GM21619 (cell line): ENCODE data around the gene TNFRSF8.

Experiments
- ATAC-seq: cut with Tn5 transposase; IDR thresholded peaks from one replicate; pipeline ENCODE4 v1.9.1; 2021; ENCODE audit not compliant: unreplicated experiment

TNFRSF8 gene

DNA sequence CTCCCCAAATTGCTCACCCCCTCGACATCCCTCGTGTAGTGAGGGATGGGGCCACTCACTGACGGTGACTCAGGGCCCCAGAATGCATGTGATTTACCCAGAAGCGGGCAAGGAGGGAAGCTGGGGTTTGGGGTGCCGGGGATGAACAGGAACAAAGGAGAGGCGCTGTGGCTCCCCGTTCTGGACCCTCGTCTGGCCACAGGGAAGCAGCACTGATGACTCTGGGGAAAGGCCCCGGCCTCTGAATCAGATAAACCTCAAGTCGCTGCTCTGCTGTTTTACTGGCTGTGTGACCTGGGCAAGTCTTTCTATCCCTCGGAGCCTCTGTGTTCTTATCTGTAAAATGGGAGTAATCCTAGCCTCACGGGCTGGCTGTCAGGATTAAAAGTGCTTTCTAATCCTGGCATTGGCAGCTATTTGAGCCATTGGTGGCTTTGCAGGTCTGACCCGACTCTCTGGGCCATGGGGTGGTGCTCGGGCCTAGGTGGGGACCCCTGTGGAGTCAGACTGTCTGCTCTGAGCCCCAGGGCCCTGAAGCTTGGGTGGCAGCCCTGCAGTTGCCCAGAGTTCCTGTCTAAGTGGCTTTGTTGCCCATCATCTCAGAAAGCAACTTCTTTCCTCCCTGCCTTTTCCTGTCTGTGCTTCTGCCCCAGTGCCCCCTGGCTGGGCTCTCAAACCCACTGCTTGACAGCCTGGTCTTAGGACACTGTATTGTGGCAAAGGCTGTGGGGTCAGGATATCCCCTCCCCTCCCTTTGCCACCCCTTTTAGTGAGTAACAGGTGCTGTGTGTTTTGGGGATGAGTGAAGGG, 109.1 kb downstream of the TNFRSF8 start:
- ATAC-seq: no peak

DNA sequence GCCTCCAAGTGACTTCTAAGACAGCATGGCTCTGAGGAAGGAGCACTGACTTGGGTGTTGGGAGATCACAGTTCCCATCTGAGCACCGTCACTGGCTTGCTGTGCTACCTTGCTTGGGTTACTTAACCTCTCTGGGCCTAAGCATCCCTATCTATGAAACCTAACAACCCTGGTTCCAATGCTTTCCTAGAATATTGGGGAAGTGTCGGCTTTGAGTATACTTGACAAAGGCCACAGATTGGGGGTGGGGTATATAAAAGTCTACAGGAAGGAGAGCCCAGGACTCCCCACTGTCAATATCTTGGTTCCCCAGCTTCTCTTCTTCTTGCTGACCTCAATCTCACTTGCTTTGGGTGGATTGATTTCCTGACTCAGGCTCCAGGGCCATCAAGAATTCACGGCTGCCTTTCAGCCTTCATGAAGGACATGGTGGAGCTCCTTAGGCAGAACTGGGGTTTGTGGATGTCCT, 110.0 kb downstream of the TNFRSF8 start:
- no peak for ATAC-seq

- no peak for ATAC-seq
These were observed 110.6 kb downstream of the TNFRSF8 start for GRCh38 chr1:12173631-12174121.

DNA sequence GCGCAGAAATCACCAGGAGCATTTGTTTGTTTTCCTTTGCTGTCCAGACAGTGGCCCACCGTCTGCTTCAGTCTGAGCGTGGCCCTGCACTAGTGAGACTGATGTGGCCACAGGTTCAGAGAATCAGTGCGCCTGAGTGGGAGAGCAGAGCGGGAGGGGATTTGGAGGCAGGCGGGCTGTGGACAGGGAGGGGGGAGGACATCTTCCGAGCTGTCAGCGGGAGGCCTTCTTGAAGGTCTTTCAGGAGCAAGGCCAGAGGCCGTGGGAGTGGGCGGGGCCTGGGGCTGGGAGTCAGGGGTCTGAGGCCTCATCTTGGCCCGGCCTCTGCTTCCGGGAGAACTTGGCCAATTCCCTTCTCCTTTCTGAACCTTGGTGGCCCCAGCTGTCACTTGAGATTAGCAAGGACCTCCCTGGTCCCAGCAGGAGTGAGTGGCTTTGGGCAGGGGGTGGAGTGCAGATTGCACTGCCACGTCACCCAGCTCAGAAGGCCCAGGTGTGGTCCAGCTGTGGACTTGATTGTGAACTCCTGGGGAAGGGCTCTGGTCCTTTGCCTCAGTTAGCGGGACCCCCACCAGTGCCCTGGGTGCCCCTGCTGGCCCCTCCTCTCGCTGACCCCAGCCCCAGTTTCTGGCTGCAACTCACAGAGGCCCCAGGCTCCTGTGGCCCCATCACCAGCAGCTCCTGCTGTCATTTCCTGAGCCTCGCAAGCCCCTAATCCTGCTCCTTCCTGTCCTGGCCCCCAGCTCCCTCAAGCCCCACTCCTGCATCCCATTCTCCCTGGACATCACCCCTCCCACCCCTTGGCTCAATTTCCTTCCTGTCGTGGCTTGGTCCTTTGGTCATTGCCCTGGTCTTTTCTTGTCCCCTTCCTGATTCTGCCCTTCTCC, 112.1 kb downstream of the TNFRSF8 start:
- ATAC-seq: no peak

DNA sequence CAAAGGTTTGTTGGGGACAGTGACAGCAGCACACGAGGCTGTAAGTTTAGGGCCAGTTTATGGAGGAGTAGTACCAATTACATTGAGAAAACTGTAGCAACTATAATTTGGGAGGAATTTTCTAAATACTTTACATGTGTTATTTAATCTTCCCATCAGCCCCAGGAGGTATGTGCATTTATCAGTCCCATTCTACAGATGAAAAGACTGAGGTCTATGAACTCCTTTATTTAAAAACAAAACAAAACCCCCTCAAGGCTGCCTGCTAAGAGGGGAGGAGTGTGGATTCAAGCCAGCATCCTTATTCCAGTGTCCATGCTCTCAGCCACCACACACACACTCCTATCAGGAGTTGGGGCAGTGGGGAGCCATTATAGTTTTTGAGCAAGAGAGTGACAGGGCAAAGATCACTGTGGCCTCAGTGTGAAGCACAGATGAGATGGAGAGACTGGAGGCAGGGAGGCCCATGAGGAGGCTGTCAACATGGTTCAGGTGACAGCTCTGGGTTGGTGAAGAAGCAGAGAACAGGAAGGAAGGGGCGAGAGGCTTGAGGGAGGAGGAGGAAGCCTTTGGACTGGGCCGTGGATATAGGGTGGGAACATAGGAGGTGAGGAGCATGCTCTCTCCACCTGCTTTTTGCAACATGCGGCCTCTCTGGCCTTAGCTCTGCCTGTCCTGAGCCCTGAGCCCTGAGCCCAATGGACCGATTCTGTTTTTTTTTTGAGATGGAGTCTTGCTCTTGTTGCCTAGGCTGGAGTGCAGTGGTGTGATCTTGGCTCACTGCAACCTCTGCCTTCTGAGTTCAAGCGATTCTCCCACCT, 113.4 kb downstream of the TNFRSF8 start:
- ATAC-seq: no peak

DNA sequence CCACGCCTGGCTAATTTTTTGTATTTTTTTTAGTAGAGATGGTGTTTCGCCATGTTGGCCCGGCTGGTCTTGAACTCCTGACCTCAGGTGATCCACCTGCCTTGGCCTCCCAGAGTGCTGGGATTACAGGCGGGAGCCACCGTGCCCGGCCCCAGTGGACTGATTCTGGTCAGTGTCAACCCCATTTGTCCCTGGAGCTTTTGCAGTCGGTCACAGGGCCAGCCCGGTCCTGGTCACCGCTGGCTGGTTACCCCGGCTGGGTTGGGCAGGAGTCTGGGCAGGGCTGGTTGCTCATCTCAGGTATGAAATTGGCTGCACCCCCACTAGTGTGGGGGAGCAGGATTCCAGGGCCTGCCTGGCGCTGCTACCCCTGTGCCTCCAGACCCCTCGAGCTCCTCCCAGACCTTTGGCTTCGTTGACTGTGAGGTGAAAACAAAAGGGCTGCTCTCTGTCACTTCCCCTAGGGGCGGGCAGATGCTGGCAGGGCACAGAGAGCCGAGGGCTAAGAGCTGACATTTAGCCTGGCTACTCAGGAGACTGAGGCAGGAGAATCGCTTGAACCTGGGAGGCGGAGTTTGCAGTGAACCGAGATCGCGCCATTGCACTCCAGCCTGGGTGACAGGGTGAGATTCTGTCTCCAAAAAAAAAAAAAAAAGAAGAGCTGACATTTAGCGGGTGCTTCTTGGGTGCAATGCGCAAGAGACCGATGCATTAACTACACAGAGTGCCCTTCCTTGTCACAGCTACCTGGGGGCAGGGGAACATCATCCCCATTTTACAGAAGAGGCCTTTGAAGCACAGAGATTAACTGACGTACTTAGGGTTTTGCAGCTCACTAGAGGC, 114.3 kb downstream of the TNFRSF8 start:
- ATAC-seq: no peak

GRCh38 chr1:12177999-12178441, 114.9 kb downstream of the TNFRSF8 start:
- ATAC-seq: no peak

DNA sequence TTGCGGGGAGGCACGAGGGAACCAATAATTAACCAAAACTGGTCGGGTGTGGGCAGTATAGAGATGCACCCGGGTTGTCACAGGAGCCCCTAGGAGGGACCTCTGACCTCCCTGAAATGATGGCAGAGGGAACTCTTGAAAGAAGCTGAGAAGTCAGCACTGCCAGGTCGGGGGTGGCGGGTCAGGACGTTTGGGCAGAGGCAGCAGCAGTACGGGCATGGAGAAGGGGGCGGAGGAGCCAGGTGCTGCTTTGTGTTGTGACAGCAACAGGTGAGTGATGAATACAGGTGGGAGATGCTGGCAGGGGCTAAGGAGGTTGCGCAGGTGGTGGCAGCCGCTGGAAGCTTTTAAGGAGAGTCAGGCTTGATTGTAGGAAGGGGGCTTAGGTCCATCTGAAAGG, 115.4 kb downstream of the TNFRSF8 start:
- ATAC-seq: no peak

- no peak for ATAC-seq
These were observed 116.0 kb downstream of the TNFRSF8 start for GRCh38 chr1:12179111-12179519.

GRCh38 chr1:12179676-12180075, 116.6 kb downstream of the TNFRSF8 start:
- ATAC-seq: no peak

DNA sequence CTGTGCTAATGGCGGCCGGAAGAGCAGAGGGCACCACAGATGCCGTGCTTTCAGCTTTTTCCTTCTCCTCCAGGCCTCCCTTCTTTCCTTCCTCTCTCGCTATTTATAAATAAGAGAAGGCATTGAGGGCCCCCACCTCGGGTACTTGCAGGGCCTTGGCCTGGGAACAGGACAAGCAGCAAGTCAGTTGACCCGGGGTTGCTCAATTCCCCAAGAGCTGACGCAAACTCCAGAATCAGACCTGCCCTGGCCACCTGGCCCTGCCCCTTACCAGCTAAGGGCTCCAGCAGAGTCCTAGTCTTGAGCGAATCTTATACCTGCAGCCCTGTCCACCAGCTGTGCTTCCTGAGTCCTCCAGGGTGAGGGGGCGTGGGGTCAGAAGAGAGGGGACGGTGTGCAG, 117.2 kb downstream of the TNFRSF8 start:
- no peak for ATAC-seq

DNA sequence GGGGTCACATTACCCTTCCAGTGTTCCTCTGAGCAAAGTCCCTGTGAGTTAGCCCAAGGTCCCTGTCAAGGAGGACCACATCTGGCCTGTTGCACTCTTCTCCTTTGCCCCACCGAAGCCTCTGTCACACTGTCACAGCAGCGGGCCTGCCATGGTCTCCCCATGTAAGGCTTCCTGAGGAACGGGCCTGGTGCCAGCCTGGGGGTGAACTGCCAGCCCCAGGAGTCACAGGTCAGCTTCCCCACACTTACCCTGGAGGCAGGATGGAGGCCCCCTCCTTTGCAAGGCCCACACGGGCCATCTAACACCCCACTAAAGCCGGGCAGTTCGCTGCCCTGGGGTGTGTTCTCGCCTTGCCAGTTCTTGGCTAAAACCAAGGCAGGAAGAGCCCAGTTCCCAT, 117.8 kb downstream of the TNFRSF8 start:
- no peak for ATAC-seq

GRCh38 chr1:12181568-12181967, 118.5 kb downstream of the TNFRSF8 start:
- ATAC-seq: no peak

DNA sequence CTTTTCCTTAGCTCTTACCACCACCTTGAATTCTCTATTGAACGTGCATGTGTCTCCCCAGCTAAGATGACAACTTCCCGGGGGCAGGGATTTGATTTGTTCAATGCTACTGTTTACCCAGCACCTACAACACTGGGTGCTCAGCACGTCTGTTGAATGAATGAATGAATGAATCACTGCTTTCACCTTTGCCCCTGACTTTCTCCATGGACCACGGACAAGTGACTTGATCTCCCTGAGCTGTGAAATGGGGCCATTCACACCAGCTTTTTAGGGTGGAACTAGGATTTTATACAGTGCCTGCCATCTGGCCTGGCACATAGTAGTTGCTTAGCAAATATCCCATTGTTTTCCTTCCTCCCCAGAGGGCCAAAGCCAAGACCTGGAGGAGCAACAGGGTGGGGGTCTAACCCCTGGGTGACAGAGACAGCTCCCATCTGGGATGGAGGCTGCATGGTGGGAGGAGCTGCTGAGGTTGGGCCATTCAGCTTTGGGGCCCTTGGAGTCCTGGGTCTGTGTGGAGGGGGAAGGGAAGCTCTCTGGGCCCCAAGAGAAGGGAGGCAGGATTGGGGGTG, 119.4 kb downstream of the TNFRSF8 start:
- no peak for ATAC-seq

DNA sequence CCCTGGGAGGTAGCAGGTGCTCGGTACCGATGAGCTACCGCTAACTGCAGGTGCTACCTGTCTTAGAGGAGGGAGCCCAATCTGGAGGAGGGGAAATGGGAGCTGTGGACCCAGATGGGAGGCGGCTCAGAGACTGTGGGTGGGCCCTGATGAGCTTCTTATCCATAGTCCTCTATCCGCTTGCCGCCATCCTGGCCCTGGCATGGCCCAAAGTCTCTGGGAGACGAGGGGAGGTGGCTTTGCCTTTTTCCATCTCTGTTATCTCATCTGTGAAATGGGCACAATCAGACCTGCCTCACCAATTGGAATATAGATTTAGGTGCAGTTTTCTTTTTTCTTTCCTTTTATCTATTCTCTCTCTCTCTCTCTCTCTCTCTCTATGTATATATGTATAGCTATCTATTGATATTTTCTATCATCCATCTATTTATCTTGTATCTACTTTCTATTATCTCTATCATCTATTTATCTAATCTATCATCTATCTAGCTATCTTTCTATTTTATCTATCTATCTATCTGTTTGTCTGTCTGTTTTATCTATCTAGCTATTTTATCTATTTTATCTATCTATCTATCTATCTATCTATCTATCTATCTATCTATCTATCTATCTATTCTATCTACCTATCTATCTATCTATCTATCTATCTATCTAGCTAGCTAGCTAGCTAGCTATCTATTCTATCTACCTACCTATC, 120.1 kb downstream of the TNFRSF8 start:
- ATAC-seq: no peak

- no peak for ATAC-seq
These were observed 121.0 kb downstream of the TNFRSF8 start for GRCh38 chr1:12184008-12184681.

GRCh38 chr1:12185036-12185917, 122.2 kb downstream of the TNFRSF8 start:
- no peak for ATAC-seq
